Measurements from ENCODE around the gene ZDHHC4. TPM values are rescaled to one million over a fixed set of nuclear protein-coding genes. Genes with fewer than 3 reads are reported as not detected.

ZDHHC4 gene
- total and polyA plus RNA-seq, 2 donors from 2014 or later: 62.4 to 84.1 TPM

GRCh38 chr7:6554848-6555247 is 22.4 kb upstream of the ZDHHC4 start:
- TF ChIP-seq CTCF (IDR thresholded peaks at IDR 0.05; ENCODE audit: borderline replicate concordance, extremely low read depth, insufficient read depth): no peak
- FAIRE-seq: no peak

GRCh38 chr7:6556196-6556595 is 21.1 kb upstream of the ZDHHC4 start:
- no peaks in the 10 kb centered on the region for H3K4me1 ChIP-seq (ENCODE audit: control insufficient read depth in 2 of 3, insufficient read depth in 2 of 3, low read depth in 1 of 3, low read length in 3 of 3)
- H3K4me3 ChIP-seq (ENCODE audit: low read length in 3 of 3): no peak overlapping the region
- H3K9me3 ChIP-seq (ENCODE audit: control insufficient read depth in 2 of 3, insufficient read depth in 1 of 3, low read length in 3 of 3): no peaks in the 10 kb centered on the region
- DNase-seq (no peak), FAIRE-seq (no peak)
- no peak overlapping the region for H3K27ac ChIP-seq (ENCODE audit: low read depth in 2 of 2, low read length in 2 of 2)
- H3K36me3 ChIP-seq (ENCODE audit: control insufficient read depth in 2 of 3, insufficient read depth in 3 of 3, low read length in 3 of 3): no peaks in the 10 kb centered on the region
- no peaks in the 10 kb centered on the region for H3K27me3 ChIP-seq (ENCODE audit: control insufficient read depth, insufficient read depth, low read length)
- H3K9ac ChIP-seq (ENCODE audit: low read length in 3 of 3): no peak overlapping the region
- intact Hi-C loops (cut with DNase I): no loop called here
- no peak for TF ChIP-seq CTCF (IDR thresholded peaks at IDR 0.05; ENCODE audit: borderline replicate concordance, extremely low read depth, insufficient read depth)

More at GRCh38 chr7:6554848-6555247, 22.4 kb upstream of the ZDHHC4 start:
- no peak for DNase-seq
- Histone ChIP-seq H3K36me3 (ENCODE audit: control insufficient read depth in 2 of 3, insufficient read depth in 3 of 3, low read length in 3 of 3) (no peaks in the 10 kb centered on the region), H3K4me3 (ENCODE audit: low read length in 3 of 3) (no peak overlapping the region), H3K27ac (ENCODE audit: low read depth in 2 of 2, low read length in 2 of 2) (no peak overlapping the region), H3K4me1 (ENCODE audit: control insufficient read depth in 2 of 3, insufficient read depth in 2 of 3, low read depth in 1 of 3, low read length in 3 of 3) (no peaks in the 10 kb centered on the region), H3K9me3 (ENCODE audit: control insufficient read depth in 2 of 3, insufficient read depth in 1 of 3, low read length in 3 of 3) (no peaks in the 10 kb centered on the region), H3K9ac (ENCODE audit: low read length in 3 of 3) (no peak overlapping the region), H3K27me3 (ENCODE audit: control insufficient read depth, insufficient read depth, low read length) (no peaks in the 10 kb centered on the region)
- intact Hi-C loops (cut with DNase I): no loop called here

- no peak overlapping the region for H3K9ac ChIP-seq (ENCODE audit: low read length in 3 of 3)
- DNase-seq: peak in 2 of 5 donors; percentile 24 to 58
- no peaks in the 10 kb centered on the region for H3K27me3 ChIP-seq (ENCODE audit: control insufficient read depth, insufficient read depth, low read length)
- no peaks in the 10 kb centered on the region for H3K36me3 ChIP-seq (ENCODE audit: control insufficient read depth in 2 of 3, insufficient read depth in 3 of 3, low read length in 3 of 3)
- no peaks in the 10 kb centered on the region for H3K9me3 ChIP-seq (ENCODE audit: control insufficient read depth in 2 of 3, insufficient read depth in 1 of 3, low read length in 3 of 3)
- no peaks in the 10 kb centered on the region for H3K4me1 ChIP-seq (ENCODE audit: control insufficient read depth in 2 of 3, insufficient read depth in 2 of 3, low read depth in 1 of 3, low read length in 3 of 3)
- H3K27ac ChIP-seq (ENCODE audit: low read depth in 2 of 2, low read length in 2 of 2): no peak overlapping the region
- no peak for TF ChIP-seq CTCF (IDR thresholded peaks at IDR 0.05; ENCODE audit: borderline replicate concordance, extremely low read depth, insufficient read depth)
- H3K4me3 ChIP-seq (ENCODE audit: low read length in 3 of 3): no peak overlapping the region
- FAIRE-seq: no peak
- intact Hi-C loops (cut with DNase I): no loop called here
Measured at GRCh38 chr7:6558837-6559236, 18.4 kb upstream of the ZDHHC4 start.

- no peaks in the 10 kb centered on the region for H3K27me3 ChIP-seq (ENCODE audit: control insufficient read depth, insufficient read depth, low read length)
- H3K4me3 ChIP-seq (ENCODE audit: low read length in 3 of 3): no peak overlapping the region
- H3K36me3 ChIP-seq (ENCODE audit: control insufficient read depth in 2 of 3, insufficient read depth in 3 of 3, low read length in 3 of 3): no peaks in the 10 kb centered on the region
- DNase-seq (no peak), FAIRE-seq (no peak)
- H3K9ac ChIP-seq (ENCODE audit: low read length in 3 of 3): no peak overlapping the region
- no peak for TF ChIP-seq CTCF (IDR thresholded peaks at IDR 0.05; ENCODE audit: borderline replicate concordance, extremely low read depth, insufficient read depth)
- intact Hi-C loops (cut with DNase I): no loop called here
- no peaks in the 10 kb centered on the region for H3K4me1 ChIP-seq (ENCODE audit: control insufficient read depth in 2 of 3, insufficient read depth in 2 of 3, low read depth in 1 of 3, low read length in 3 of 3)
- H3K27ac ChIP-seq (ENCODE audit: low read depth in 2 of 2, low read length in 2 of 2): no peak overlapping the region
- no peaks in the 10 kb centered on the region for H3K9me3 ChIP-seq (ENCODE audit: control insufficient read depth in 2 of 3, insufficient read depth in 1 of 3, low read length in 3 of 3)
Measured at GRCh38 chr7:6559896-6560295, 17.4 kb upstream of the ZDHHC4 start.

All from kidney (tissue), 14 donors.